ENCODE data around the gene ACKR2.

ACKR2 gene

GRCh38 chr3:42906848-42907183 is 97.6 kb downstream of the ACKR2 start:
- TF ChIP-seq POLR2A (IDR thresholded peaks at IDR 0.05; ENCODE audit: extremely low read depth, insufficient read length) (no peak), CTCF (IDR thresholded peaks at IDR 0.05; ENCODE audit: low read depth, low read length) (no peak), MAX (IDR thresholded peaks at IDR 0.05; ENCODE audit: low read depth, low read length) (no peak), MYC (IDR thresholded peaks at IDR 0.05; ENCODE audit: low read depth, low read length) (no peak)
- H3K4me3 ChIP-seq (ENCODE audit: low read depth, low read length): no peak overlapping the region
- no peak for DNase-seq (ENCODE audit: low read depth)

- H3K4me3 ChIP-seq (ENCODE audit: low read depth, low read length): no peak overlapping the region
- no peak for DNase-seq (ENCODE audit: low read depth)
- TF ChIP-seq MYC (IDR thresholded peaks at IDR 0.05; ENCODE audit: low read depth, low read length) (no peak), CTCF (IDR thresholded peaks at IDR 0.05; ENCODE audit: low read depth, low read length) (no peak), POLR2A (IDR thresholded peaks at IDR 0.05; ENCODE audit: extremely low read depth, insufficient read length) (no peak), MAX (IDR thresholded peaks at IDR 0.05; ENCODE audit: low read depth, low read length) (no peak)
These were observed 99.4 kb downstream of the ACKR2 start for GRCh38 chr3:42908675-42909074.

- no peak for DNase-seq (ENCODE audit: low read depth)
- no peak overlapping the region for H3K4me3 ChIP-seq (ENCODE audit: low read depth, low read length)
- TF ChIP-seq MYC (IDR thresholded peaks at IDR 0.05; ENCODE audit: low read depth, low read length) (no peak), POLR2A (IDR thresholded peaks at IDR 0.05; ENCODE audit: extremely low read depth, insufficient read length) (no peak), MAX (IDR thresholded peaks at IDR 0.05; ENCODE audit: low read depth, low read length) (no peak), CTCF (IDR thresholded peaks at IDR 0.05; ENCODE audit: low read depth, low read length) (no peak)
These were observed 102.3 kb downstream of the ACKR2 start for GRCh38 chr3:42911551-42911950.

GRCh38 chr3:42914771-42915515 is 105.7 kb downstream of the ACKR2 start:
- TF ChIP-seq POLR2A (IDR thresholded peaks at IDR 0.05; ENCODE audit: extremely low read depth, insufficient read length) (no peak), MYC (IDR thresholded peaks at IDR 0.05; ENCODE audit: low read depth, low read length) (no peak), MAX (IDR thresholded peaks at IDR 0.05; ENCODE audit: low read depth, low read length) (no peak)
- no peak overlapping the region for H3K4me3 ChIP-seq (ENCODE audit: low read depth, low read length)
- DNase-seq (ENCODE audit: low read depth): no peak
